HG03575 (cell line): Measurements from ENCODE around the gene NUDT3.

Experiments used
- ATAC-seq: cut with Tn5 transposase; IDR thresholded peaks from one replicate; pipeline ENCODE4 v1.9.1; 2021; ENCODE audit not compliant: unreplicated experiment, insufficient number of reproducible peaks, low FRiP score; ENCODE audit errors: extremely low read depth

NUDT3 gene

GRCh38 chr6:34352305-34352937 is 40.0 kb downstream of the NUDT3 start:
- no peak for ATAC-seq

GRCh38 chr6:34350934-34351217 is 41.6 kb downstream of the NUDT3 start:
- no peak for ATAC-seq

DNA sequence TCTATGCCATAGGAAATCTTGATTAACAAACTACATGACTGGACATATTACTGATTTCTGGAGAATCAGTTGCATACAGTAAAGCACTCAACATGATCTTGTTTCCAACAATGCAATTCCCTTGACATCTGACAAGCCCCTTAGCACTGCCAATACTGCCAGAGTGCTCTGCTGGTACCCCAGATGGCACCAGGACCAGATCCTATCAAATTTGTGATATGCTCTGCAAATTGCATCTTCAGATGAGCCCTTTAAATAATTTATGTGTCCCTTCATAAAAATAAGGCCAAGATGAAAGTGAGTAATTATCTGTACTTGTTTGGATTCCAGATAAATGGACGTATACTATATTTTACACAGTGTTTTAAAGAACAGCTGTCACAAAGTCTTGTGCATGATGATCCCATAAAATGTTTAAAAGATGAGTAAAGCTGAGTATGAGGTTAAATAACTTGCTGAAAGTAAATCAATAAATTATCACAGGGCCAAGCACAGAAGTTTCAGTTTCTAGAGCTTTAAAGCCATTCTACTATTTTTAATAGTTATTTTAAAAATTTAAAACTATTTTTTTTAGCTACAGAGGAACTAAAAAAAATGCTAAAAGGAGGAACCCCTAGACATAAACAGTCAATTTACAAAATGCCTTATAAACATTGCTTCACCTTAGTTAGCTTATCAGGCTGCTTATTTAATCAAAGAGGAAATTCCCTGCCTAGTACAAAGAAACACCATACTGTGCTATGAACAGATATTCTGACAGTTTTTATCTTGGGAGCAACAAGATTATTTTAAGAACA is 42.1 kb downstream of the NUDT3 start:
- ATAC-seq: no peak

DNA sequence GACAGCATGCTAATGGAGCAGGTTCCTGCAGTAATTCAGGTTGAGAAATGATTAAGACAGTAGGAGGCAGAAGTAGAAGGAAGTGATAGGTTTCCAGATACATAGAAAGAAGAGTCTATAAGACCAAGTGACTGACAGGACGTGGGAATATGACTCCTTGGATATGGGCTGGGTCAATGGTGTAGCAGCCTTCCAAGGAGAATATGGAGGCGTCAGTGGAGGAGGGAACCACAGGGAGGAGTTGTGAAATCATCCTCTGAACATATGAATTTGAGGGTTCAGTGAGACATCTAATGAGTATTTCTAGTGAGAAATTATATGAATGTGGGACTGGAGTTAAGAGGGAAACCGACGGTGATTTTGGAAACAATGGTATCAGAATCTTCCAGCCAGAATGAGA is 43.3 kb downstream of the NUDT3 start:
- ATAC-seq: no peak

DNA sequence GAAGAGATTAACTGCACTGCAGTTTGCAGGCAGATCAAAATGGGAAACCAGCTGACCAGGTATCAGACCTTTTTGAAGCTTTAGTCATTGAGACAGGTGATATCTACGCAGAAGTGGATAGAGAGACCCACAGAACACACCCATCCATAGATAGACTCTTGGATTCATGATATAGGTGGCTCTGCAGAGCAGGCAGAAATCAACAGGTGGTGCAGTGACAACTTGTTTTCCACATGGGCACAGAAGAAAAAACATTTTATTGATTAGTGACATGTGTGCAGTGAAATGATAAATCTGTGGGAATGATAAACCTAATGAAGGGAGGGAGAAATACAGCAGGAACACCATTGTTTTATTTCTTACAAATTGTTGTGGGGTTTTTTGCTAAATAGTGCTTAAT is 45.2 kb downstream of the NUDT3 start:
- ATAC-seq: no peak

- ATAC-seq: no peak
Measured at GRCh38 chr6:34346175-34347119, 46.0 kb downstream of the NUDT3 start.

- no peak for ATAC-seq
Measured at GRCh38 chr6:34343806-34344205, 48.7 kb downstream of the NUDT3 start.

DNA sequence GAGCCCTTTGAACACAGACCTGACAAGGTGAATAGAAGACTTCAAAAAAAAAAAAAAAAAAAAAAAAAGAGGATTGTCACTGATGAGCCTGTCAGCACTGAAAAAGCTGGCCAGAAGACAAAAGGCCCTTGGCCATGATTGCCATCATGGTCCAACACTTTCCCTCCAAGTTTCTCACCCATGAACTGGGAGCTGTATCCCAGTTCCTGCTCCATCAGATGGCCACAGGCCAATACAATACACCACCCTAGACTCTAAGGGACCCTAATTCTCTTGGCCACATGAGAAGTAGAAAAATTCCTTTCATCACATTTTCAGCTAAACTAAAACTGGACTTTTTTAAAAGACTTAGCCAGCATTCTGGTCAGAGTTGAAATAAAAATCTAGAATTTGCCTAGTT is 50.2 kb downstream of the NUDT3 start:
- ATAC-seq: no peak

- ATAC-seq: no peak
Measured at GRCh38 chr6:34341481-34341971, 50.9 kb downstream of the NUDT3 start.

- no peak for ATAC-seq
Measured at GRCh38 chr6:34340906-34341480, 51.5 kb downstream of the NUDT3 start.

- no peak for ATAC-seq
Measured at GRCh38 chr6:34340394-34340793, 52.1 kb downstream of the NUDT3 start.

DNA sequence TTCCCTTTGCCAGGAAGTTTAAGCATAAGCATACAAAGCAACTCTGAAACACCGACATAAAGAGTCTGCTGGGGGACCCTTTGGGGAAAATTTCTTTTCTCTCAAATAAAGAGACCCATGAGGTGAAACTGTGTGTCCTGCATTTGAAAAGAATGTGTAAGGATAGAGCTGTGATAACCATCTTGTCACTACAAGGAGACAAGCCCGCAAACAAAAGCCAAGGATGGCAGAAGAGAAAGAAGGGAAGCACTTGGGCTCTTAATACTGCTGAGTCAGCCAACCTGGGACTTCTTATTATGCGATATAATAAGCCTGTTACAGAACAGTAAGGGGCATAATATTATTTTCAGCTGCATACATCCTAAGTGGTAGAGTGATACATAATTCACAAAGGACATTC is 52.5 kb downstream of the NUDT3 start:
- no peak for ATAC-seq

GRCh38 chr6:34339432-34339831 is 53.0 kb downstream of the NUDT3 start:
- no peak for ATAC-seq

DNA sequence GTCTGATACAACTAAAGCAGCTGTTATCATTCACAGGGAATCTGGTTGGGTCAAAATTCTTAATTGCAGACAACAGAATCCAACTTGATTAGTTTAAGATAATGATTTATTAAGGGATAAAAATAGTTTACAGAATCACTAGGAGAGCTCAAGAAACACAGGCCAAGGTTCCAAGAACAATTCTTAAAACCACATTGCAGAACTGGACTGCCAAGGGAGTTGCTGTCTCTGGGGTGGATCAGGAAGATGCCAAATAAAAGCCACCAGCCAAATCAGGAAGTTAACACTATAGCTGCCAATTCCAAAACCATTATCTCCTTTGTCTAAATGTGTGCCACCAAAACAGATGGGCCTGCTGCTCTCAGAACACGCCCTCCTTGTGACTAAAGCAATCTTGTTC is 53.7 kb downstream of the NUDT3 start:
- ATAC-seq: no peak

DNA sequence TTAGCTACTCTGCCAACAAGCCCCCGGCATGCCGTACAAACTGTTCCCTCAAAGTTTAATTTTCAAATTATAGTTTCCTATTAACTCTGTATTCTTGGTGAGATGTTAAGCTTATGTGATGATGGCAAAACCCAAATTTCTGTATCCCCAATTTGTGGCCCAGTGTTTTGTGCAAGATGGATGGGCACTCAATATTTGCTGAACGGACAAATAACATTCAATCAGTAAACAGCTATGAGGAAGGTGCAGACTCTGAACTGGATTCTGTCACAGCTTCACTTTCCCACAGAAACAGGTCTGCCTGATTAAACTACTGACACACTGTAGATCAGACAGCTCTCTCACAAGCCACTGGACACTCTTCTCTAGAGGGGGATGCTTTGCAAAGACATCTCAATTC is 54.1 kb downstream of the NUDT3 start:
- no peak for ATAC-seq

GRCh38 chr6:34334796-34335416 is 57.6 kb downstream of the NUDT3 start:
- no peak for ATAC-seq

GRCh38 chr6:34333858-34334257 is 58.6 kb downstream of the NUDT3 start:
- no peak for ATAC-seq

DNA sequence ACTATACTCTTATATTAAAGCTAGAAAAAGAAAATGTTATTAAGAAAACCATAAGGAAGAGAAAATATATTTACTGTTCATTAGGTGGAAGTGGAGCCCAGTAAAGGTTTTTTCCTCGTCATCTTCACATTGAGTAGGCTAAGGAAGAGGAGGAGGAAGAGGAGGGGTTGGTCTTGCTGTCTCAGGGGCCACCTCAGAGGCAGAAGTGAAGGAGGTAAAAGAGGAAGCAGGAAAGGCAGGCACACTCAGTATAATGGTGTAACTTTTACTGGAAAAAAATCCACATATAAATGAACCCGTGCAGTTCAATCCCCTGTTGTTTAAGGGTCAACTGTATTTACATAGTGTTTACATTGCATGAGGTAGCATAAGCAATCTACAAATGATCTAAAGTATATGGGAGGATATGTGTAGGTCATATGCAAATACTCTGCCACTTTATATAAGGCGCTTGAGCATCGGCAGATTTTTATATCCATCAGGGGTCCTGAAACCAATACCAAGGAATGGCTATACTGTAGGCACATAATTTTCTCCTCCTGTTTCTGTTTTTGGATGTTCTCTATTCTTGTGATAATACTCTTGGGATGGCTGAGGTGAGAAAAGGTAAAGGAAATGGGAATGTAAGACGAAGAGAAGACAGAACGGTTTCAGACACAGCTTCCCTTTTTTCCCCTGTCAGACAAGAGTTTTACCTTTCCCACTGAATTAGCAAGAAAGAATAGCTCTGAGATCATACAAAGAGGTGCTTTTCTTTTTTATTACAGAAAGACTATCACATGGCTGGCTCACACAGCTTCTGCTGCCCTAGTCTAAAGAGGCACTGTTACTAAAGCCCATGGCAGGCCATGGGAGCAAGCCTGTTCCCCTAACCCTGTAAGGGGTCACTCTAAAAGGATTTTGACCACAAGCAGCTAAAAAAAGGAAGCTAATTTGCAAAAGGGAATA is 59.9 kb downstream of the NUDT3 start:
- ATAC-seq: no peak
